IPS-18a (cell line): ENCODE measurements around the gene ZBTB7C.

Source experiments
- H3K27ac ChIP-seq: one replicate; pipeline ENCODE4 v1.5.1; 2013; ENCODE audit warnings: low read length
- H3K27me3 ChIP-seq: one replicate; pipeline ENCODE4 v1.6.1; 2013; ENCODE audit warnings: mild to moderate bottlenecking, low read length; ENCODE audit not compliant: control insufficient read depth, insufficient read depth
- H3K36me3 ChIP-seq: one replicate; pipeline ENCODE4 v1.6.1; 2013; ENCODE audit warnings: low read depth, low read length; ENCODE audit not compliant: control insufficient read depth
- H3K4me1 ChIP-seq: one replicate; pipeline ENCODE4 v1.6.1; 2013; ENCODE audit warnings: low read depth, low read length; ENCODE audit not compliant: control insufficient read depth
- H3K4me3 ChIP-seq: one replicate; pipeline ENCODE4 v1.5.1; 2013; ENCODE audit warnings: low read length
- H3K9ac ChIP-seq: one replicate; pipeline ENCODE4 v1.6.1; 2013; ENCODE audit warnings: mild to moderate bottlenecking, low read length, moderate library complexity
- H3K9me3 ChIP-seq: one replicate; pipeline ENCODE4 v1.6.1; 2013; ENCODE audit warnings: low read depth, low read length; ENCODE audit not compliant: control insufficient read depth

ZBTB7C gene

DNA sequence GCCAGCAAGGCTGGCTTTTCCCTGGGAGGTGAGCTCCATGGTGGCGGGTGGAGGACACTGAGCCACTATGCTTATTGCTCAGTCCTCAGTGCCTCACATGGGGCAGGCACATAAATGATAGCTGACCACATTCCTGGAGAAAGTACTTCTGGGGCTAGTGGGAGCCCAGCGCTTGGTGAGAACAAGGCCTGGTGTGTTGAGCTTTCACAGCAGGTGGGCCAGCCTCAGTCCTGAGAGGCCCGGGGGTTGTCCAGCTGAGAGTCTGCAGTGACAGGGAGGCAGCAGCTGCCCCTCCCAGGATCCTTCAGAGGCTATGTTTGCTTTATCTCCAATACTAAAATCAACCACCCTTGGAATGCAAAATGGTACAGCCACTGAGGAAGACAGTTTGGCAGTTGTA lies 217.7 kb downstream of the ZBTB7C start:
- H3K4me1 ChIP-seq: peaks cover 3% of the 10 kb centered on the region
- no peak overlapping the region for H3K9ac ChIP-seq
- no peaks in the 10 kb centered on the region for H3K9me3 ChIP-seq
- H3K27me3 ChIP-seq: no peaks in the 10 kb centered on the region
- no peaks in the 10 kb centered on the region for H3K36me3 ChIP-seq
- H3K27ac ChIP-seq: no peak overlapping the region
- no peak overlapping the region for H3K4me3 ChIP-seq

DNA sequence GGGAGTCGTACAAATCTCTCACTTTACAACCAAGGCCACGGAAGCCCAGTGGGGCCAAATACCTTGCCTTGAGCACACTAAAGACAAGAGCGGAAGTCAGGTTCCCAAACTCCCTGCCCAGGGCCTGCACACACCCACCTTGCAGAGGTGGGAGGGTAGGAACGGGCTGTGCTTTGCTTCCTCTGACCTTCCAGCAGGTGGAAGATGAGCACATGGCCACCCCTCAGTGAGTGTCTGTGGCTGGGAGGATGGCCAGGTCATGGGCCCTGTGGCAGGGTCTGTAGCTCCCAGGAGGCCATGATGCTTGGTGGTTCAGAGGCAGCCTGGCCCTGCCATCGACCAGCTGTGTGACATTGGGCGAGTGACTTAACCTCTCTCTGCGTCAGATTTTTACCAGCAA lies 218.2 kb downstream of the ZBTB7C start:
- Histone ChIP-seq H3K4me1 (peaks cover 3% of the 10 kb centered on the region), H3K36me3 (no peaks in the 10 kb centered on the region), H3K4me3 (no peak overlapping the region), H3K27me3 (no peaks in the 10 kb centered on the region), H3K27ac (no peak overlapping the region), H3K9me3 (no peaks in the 10 kb centered on the region), H3K9ac (no peak overlapping the region)

DNA sequence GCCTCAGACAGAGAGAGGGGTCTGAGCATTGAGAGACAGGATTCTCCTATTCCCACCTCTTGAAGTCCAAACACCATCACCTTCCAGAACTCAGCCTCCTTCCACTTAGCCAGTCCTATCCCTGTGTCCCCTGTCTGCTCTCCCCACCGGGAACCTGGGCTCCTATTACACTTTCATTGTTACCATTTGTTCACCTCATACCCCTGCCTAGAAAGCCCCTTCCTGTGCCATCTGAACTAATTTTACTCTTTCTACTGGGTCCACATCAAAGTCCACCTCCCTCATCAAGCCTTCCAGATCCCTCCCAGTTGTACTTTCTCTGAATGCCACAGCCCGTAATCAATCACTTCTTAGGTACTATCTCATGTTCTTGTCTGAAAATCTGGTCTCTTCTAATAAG lies 220.6 kb downstream of the ZBTB7C start:
- Histone ChIP-seq H3K9ac (no peak overlapping the region), H3K4me3 (no peak overlapping the region), H3K27me3 (no peaks in the 10 kb centered on the region), H3K9me3 (no peaks in the 10 kb centered on the region), H3K4me1 (peaks cover 3% of the 10 kb centered on the region), H3K27ac (no peak overlapping the region), H3K36me3 (no peaks in the 10 kb centered on the region)

DNA sequence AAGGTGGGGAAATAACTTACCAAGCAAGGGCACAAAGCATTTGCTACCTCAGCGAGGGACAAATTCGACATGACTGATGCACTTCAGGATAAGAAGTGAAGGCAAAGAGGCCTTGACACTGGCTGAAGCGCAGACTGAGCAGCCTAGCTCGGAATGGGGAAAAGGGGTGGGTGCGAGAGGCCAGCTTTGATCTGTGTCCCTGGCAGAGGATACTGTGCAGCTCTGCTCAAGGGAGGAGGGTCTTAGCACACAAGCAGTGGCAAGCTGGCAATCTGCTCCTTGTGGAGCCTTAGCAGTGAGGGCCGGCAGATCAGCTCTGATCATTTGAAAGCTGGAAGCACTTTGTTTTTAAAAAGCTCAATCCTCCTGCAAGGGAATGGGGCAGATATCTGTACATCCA lies 222.3 kb downstream of the ZBTB7C start:
- Histone ChIP-seq H3K36me3 (no peaks in the 10 kb centered on the region), H3K4me3 (no peak overlapping the region), H3K27me3 (no peaks in the 10 kb centered on the region), H3K4me1 (peaks cover 6% of the 10 kb centered on the region), H3K9ac (no peak overlapping the region), H3K9me3 (no peaks in the 10 kb centered on the region), H3K27ac (no peak overlapping the region)

DNA sequence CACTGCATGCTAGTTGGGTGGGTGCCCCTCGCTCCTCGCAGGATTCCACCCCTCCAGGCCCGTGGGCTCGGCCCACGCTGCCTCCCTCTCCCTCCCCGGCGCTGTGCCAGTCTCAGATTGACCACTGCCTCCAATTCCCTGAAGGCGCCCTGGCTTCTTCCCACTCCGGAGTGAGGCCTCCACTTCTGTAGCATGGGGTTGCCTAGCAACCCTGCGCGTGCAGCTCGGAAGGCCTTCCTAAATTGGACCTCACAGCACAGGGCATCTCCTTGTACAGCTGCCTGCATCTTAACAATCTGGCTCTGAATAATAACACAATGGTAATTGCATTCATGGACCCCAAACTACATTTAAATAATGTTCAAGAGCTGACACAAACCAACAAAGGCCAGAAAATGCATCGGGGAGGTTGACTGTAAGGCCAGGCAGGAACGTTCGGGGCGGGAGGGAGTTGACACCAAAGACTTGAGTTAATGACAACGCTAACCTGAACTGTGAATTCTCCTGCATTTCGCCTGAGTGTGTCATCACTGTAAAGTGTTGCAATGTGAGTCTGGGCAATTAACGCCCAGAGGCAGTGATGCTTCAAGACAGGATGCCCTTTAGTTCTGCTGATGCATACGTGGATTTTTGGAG lies 222.9 kb downstream of the ZBTB7C start:
- Histone ChIP-seq H3K27ac (no peak overlapping the region), H3K27me3 (no peaks in the 10 kb centered on the region)

DNA sequence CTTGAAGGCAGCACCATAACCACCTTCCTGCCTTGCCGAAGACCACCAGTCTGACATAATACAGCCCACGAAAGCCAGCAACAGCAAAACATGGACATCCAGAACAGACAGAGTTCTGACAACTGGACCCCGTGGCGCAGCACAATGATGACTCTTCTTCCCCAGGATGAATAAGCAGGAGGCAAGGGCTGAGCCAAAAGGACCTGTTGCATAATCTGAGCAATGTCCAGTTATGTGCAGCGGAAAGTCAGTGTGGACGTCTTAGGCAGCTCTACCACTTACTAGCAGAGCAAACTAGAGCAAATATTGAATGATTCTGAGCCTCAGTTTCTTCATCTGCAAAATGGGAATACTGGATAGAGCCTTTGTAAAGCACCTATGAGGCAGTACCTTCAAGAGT lies 225.1 kb downstream of the ZBTB7C start:
- Histone ChIP-seq H3K9me3 (no peaks in the 10 kb centered on the region), H3K4me3 (no peak overlapping the region), H3K27me3 (no peaks in the 10 kb centered on the region), H3K9ac (no peak overlapping the region), H3K27ac (no peak overlapping the region), H3K4me1 (peaks cover 13% of the 10 kb centered on the region), H3K36me3 (no peaks in the 10 kb centered on the region)

More for the DNA sequence above, 222.9 kb downstream of the ZBTB7C start:
- Histone ChIP-seq H3K36me3 (no peaks in the 10 kb centered on the region), H3K4me1 (peaks cover 8% of the 10 kb centered on the region), H3K4me3 (no peak overlapping the region), H3K9me3 (no peaks in the 10 kb centered on the region), H3K9ac (no peak overlapping the region)

DNA sequence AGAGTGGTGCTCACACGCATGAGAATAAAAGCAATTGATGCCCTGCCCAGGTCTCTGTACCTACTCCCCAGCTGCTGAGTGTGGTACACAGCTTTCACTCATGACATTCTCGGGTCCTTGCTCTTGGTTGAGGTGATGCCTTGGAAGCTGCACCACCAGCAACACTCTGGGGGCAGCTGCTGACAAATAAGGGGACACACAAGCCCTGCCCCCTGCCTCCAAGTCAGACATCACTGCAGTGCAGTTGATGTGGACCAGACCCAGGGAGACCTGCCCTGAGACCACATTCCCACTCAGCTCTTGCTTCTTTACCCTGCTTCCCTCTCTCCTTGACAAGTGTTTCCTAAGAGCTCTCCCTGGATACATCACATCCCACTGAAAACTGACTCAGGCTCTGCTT lies 225.6 kb downstream of the ZBTB7C start:
- H3K27me3 ChIP-seq: no peaks in the 10 kb centered on the region
- no peaks in the 10 kb centered on the region for H3K36me3 ChIP-seq
- no peak overlapping the region for H3K4me3 ChIP-seq
- H3K4me1 ChIP-seq: peaks cover 13% of the 10 kb centered on the region
- no peaks in the 10 kb centered on the region for H3K9me3 ChIP-seq
- H3K9ac ChIP-seq: no peak overlapping the region
- H3K27ac ChIP-seq: no peak overlapping the region

DNA sequence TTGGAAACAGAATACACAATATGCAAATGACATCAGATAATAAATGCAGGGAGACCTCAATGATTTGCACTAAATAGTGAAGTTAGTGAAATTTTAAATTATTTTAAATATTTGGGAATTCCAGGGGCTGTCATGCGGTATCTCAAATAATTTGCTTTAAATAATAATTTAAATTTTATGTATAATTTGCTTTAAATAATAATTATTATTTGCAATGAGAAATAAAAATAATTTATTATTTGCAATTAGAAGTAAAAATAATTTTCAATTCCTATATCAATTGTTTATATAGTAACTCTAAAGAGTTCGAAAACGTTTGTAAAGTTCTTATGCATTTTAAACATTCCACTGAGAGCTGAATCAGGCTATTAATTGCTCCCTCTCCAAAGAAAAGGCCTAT lies 226.4 kb downstream of the ZBTB7C start:
- Histone ChIP-seq H3K36me3 (no peaks in the 10 kb centered on the region), H3K4me1 (peaks cover 13% of the 10 kb centered on the region), H3K27ac (no peak overlapping the region), H3K27me3 (no peaks in the 10 kb centered on the region), H3K4me3 (no peak overlapping the region), H3K9me3 (no peaks in the 10 kb centered on the region), H3K9ac (no peak overlapping the region)

DNA sequence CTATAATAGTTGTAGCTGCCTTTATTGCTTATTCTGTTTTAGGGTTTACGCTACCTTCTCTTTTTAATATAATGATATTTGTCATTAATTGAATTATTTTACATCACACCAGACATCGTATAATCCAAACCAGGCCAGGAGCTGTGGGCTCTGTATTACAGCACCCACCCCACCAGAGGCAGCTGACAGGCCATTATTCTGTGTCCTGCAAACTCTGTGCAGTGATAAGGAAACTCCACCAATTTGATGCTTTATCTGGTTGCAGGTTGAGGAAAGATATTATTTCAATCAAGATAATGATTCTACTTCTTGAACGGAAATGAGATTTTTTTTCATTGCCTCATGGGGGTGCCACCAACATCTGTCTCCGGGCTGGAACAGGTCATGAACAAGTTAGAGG lies 227.3 kb downstream of the ZBTB7C start:
- Histone ChIP-seq H3K9me3 (no peaks in the 10 kb centered on the region), H3K4me1 (peaks cover 13% of the 10 kb centered on the region), H3K27me3 (no peaks in the 10 kb centered on the region), H3K36me3 (no peaks in the 10 kb centered on the region), H3K9ac (no peak overlapping the region), H3K4me3 (no peak overlapping the region), H3K27ac (no peak overlapping the region)

DNA sequence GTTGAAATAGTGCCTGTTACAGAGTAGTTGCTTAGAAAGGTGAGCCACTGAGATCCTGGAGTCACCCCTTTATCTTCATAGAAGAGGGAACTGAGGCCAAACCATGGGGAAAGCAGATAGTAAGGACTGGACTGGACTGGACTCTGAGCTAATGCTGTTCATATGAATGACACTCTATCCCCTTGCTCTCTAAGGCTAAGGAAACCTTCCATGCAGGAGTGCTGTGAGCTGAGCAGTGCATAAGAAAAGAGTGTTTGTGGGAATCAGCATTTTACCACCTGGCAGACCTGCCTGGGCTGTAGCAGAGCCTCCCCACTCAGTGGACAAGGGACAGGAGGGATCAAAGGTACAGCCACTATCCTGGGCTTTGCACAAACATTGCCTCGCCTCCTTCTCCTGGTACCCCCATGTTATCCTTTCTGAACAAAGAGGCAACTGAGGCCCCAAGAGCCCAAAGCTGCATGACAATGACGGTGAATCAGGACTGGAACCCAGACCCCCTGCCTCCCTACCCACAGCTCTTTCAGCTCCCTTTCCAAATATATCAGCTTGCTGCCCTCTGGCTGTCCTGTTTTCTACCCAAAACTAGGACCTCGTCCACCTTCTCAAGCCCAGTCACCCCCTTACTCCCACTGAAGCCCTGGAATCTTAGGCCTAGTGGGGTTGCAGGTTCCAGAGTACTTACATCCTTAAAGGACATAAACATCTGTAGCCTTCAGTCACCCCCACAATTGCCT lies 227.9 kb downstream of the ZBTB7C start:
- Histone ChIP-seq H3K36me3 (no peaks in the 10 kb centered on the region), H3K4me1 (peaks cover 13% of the 10 kb centered on the region), H3K9me3 (no peaks in the 10 kb centered on the region), H3K9ac (no peak overlapping the region), H3K27ac (no peak overlapping the region), H3K4me3 (no peak overlapping the region), H3K27me3 (no peaks in the 10 kb centered on the region)

DNA sequence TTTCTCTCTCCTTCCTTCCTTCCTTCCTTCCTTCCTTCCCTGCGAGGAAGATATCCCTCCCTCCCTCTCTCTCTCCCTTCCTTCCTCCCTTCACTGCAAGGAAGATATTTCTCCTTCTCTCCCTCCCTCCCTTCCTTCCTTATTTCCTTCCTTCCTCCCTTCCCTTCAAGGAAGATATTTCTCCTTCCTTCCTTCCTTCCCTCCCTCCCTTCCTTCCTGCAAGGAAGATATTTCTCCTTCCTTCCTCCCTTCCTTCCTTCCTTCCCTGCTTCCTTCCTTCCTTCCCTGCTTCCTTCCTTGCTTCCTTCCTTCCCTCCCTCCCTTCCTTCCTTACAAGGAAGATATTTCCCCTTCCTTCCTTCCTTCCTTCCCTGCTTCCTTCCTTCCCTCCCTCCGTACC lies 229.5 kb downstream of the ZBTB7C start:
- Histone ChIP-seq H3K36me3 (no peaks in the 10 kb centered on the region), H3K4me3 (no peak overlapping the region), H3K9me3 (no peaks in the 10 kb centered on the region), H3K9ac (no peak overlapping the region), H3K4me1 (peaks cover 13% of the 10 kb centered on the region), H3K27me3 (no peaks in the 10 kb centered on the region), H3K27ac (no peak overlapping the region)

DNA sequence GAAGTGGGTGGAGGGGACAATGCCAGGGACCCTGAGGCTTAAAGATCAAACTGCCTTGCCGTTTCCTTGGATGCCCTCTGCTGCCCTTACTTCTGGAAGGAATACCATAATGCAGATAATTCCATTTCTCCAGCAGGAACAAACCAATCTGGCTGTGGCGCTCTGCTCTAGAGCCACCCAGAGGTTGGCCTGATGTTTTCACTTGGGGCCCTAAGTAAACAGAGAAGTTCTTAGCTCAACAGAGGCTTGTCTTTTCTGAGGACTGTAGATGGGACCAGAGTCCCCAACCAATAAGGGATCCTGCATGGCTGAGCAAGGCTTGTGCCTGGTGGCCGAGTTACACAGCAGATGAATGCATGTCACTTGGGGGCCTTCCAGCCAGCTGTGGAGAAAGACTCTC lies 230.2 kb downstream of the ZBTB7C start:
- no peaks in the 10 kb centered on the region for H3K27me3 ChIP-seq
- no peaks in the 10 kb centered on the region for H3K36me3 ChIP-seq
- peaks cover 13% of the 10 kb centered on the region for H3K4me1 ChIP-seq
- H3K9me3 ChIP-seq: no peaks in the 10 kb centered on the region
- no peak overlapping the region for H3K27ac ChIP-seq
- H3K9ac ChIP-seq: no peak overlapping the region
- H3K4me3 ChIP-seq: no peak overlapping the region
